ENCODE measurements around the gene PPP1R13L. TPM values are rescaled to one million over a fixed set of nuclear protein-coding genes. Genes with fewer than 3 reads are reported as not detected.

PPP1R13L gene
- total RNA-seq, 1 donor from 2014 or later = 111 TPM

GRCh38 chr19:45405435-45406225, 761 bp upstream of the PPP1R13L start:
- no peaks in the 10 kb centered on the region for H3K9me3 ChIP-seq
- no peak for TF ChIP-seq CTCF (IDR thresholded peaks at IDR 0.05)
- TF ChIP-seq POLR2A (IDR thresholded peaks at IDR 0.05) = no peak
- peak; percentile 75 to 79 for TF ChIP-seq POLR2AphosphoS5 (IDR thresholded peaks at IDR 0.05; ENCODE audit: insufficient read depth in 1 of 2, low read depth in 1 of 2)
- no peaks in the 10 kb centered on the region for H3K36me3 ChIP-seq
- H3K4me3 ChIP-seq = peak overlapping the region; percentile 65 to 69
- peak overlapping the region; percentile 97 for H3K27ac ChIP-seq
- H3K27me3 ChIP-seq = no peaks in the 10 kb centered on the region
- H3K4me1 ChIP-seq = peaks cover 41% of the 10 kb centered on the region
- DNase-seq (ENCODE audit: extremely low spot score in 2 of 2) = peak in 1 of 2 donors; percentile 95
- intact Hi-C loops (cut with DNase I) = no loop called here

- Histone ChIP-seq H3K36me3 (no peaks in the 10 kb centered on the region), H3K27ac (peak overlapping the region; percentile 97), H3K9me3 (no peaks in the 10 kb centered on the region), H3K4me3 (peak overlapping the region; percentile 65 to 69), H3K27me3 (no peaks in the 10 kb centered on the region), H3K4me1 (peaks cover 41% of the 10 kb centered on the region)
- intact Hi-C loops (cut with DNase I) = no loop called here
- TF ChIP-seq POLR2A (IDR thresholded peaks at IDR 0.05) = no peak
- TF ChIP-seq POLR2AphosphoS5 (IDR thresholded peaks at IDR 0.05; ENCODE audit: insufficient read depth in 1 of 2, low read depth in 1 of 2) = no peak
- TF ChIP-seq CTCF (IDR thresholded peaks at IDR 0.05) = no peak
- DNase-seq (ENCODE audit: extremely low spot score in 2 of 2) = no peak
These were observed 900 bp downstream of the PPP1R13L start for GRCh38 chr19:45403781-45404556.

GRCh38 chr19:45403272-45403671, 1.6 kb downstream of the PPP1R13L start:
- DNase-seq (ENCODE audit: extremely low spot score in 2 of 2) = no peak
- H3K27ac ChIP-seq = peak overlapping the region; percentile 97
- peak overlapping the region in 1 of 2 donors; percentile 69 for H3K4me3 ChIP-seq
- TF ChIP-seq POLR2AphosphoS5 (IDR thresholded peaks at IDR 0.05; ENCODE audit: insufficient read depth in 1 of 2, low read depth in 1 of 2) = no peak
- no peak for TF ChIP-seq POLR2A (IDR thresholded peaks at IDR 0.05)
- no peak for TF ChIP-seq CTCF (IDR thresholded peaks at IDR 0.05)
- no peaks in the 10 kb centered on the region for H3K27me3 ChIP-seq
- H3K9me3 ChIP-seq = no peaks in the 10 kb centered on the region
- H3K4me1 ChIP-seq = peaks cover 48% of the 10 kb centered on the region
- H3K36me3 ChIP-seq = no peaks in the 10 kb centered on the region
- intact Hi-C loops (cut with DNase I) = no loop called here

- DNase-seq (ENCODE audit: extremely low spot score in 2 of 2) = no peak
- peak overlapping the region; percentile 18 to 69 for H3K4me3 ChIP-seq
- no peaks in the 10 kb centered on the region for H3K27me3 ChIP-seq
- H3K27ac ChIP-seq = peak overlapping the region; percentile 97
- intact Hi-C loops (cut with DNase I) = no loop called here
- H3K4me1 ChIP-seq = peaks cover 51% of the 10 kb centered on the region
- no peak for TF ChIP-seq POLR2A (IDR thresholded peaks at IDR 0.05)
- peak in 1 of 3 experiments; percentile 13 for TF ChIP-seq CTCF (IDR thresholded peaks at IDR 0.05)
- peak in 1 of 2 donors; percentile 38 for TF ChIP-seq POLR2AphosphoS5 (IDR thresholded peaks at IDR 0.05; ENCODE audit: insufficient read depth in 1 of 2, low read depth in 1 of 2)
- no peaks in the 10 kb centered on the region for H3K36me3 ChIP-seq
- no peaks in the 10 kb centered on the region for H3K9me3 ChIP-seq
These were observed 2.4 kb downstream of the PPP1R13L start for GRCh38 chr19:45402298-45403061.

All from vagina (tissue), 2 donors.